ENCODE measurements around the gene PCBD1. TPM values are rescaled to one million over a fixed set of nuclear protein-coding genes. Genes with fewer than 3 reads are reported as not detected.

PCBD1 gene
- total RNA-seq, 8 experiments from 2014 or later: 49.7 to 123 (median 71.9) TPM

- in situ Hi-C loops (cut with MboI; ENCODE audit: low pct_unique_long_range_greater_than_20kb in 2 of 9, low sequenced_read_pairs in 9 of 9, unreplicated experiment in 9 of 9): loop anchor here in 4 of 9 experiments (25.0 kb wide), 2 partner anchors 271 to 371 kb away; no protein-coding TSS in a partner anchor
- Histone ChIP-seq H3K4me3 (no peak overlapping the region), H3K27ac (no peak overlapping the region), H3K4me1 (replicated peaks in 1 of 2) (peaks cover 16 to 17% of the 10 kb centered on the region in 2 donors)
- no peak for ATAC-seq (replicated peaks in 6 of 8)
- WGBS, 10 experiments: 25 to 90% (median 70%) methylated on average over 1 to 9 of the region's 9 CpGs; no CpG with 5 or more reads in 4 of the 10 experiments
Measured at GRCh38 chr10:70915806-70916205, 27.4 kb upstream of the PCBD1 start.

- no peak for ATAC-seq (replicated peaks in 6 of 8)
- no peak overlapping the region for H3K27ac ChIP-seq
- in situ Hi-C loops (cut with MboI; ENCODE audit: low pct_unique_long_range_greater_than_20kb in 2 of 9, low sequenced_read_pairs in 9 of 9, unreplicated experiment in 9 of 9): loop anchor here in 4 of 9 experiments (25.0 kb wide), 2 partner anchors 272 to 372 kb away; no protein-coding TSS in a partner anchor
- 20 to 90% methylated on average over 3 to 5 of the region's 5 CpGs; no CpG with 5 or more reads in 8 of the 10 experiments for WGBS, 10 experiments
- no peak overlapping the region for H3K4me3 ChIP-seq
- peaks cover 16 to 17% of the 10 kb centered on the region in 2 donors for H3K4me1 ChIP-seq (replicated peaks in 1 of 2)
Measured at GRCh38 chr10:70915206-70915605, 26.8 kb upstream of the PCBD1 start.

GRCh38 chr10:70914316-70914864, 26.0 kb upstream of the PCBD1 start:
- Histone ChIP-seq H3K4me1 (replicated peaks in 1 of 2) (peaks cover 14 to 16% of the 10 kb centered on the region in 2 donors), H3K27ac (no peak overlapping the region), H3K4me3 (no peak overlapping the region)
- in situ Hi-C loops (cut with MboI; ENCODE audit: low pct_unique_long_range_greater_than_20kb in 2 of 9, low sequenced_read_pairs in 9 of 9, unreplicated experiment in 9 of 9): loop anchor here in 4 of 9 experiments (25.0 kb wide), 2 partner anchors 273 to 373 kb away; no protein-coding TSS in a partner anchor
- WGBS, 10 experiments: 40 to 66% (median 58%) methylated on average over 1 to 6 of the region's 10 CpGs; no CpG with 5 or more reads in 6 of the 10 experiments
- ATAC-seq (replicated peaks in 6 of 8): no peak

GRCh38 chr10:70913893-70914240, 25.5 kb upstream of the PCBD1 start:
- in situ Hi-C loops (cut with MboI; ENCODE audit: low pct_unique_long_range_greater_than_20kb in 2 of 9, low sequenced_read_pairs in 9 of 9, unreplicated experiment in 9 of 9): loop anchor here in 4 of 9 experiments (25.0 kb wide), 2 partner anchors 273 to 373 kb away; no protein-coding TSS in a partner anchor
- Histone ChIP-seq H3K4me1 (replicated peaks in 1 of 2) (peaks cover 9 to 11% of the 10 kb centered on the region in 2 donors), H3K27ac (no peak overlapping the region), H3K4me3 (no peak overlapping the region)
- ATAC-seq (replicated peaks in 6 of 8): no peak
- WGBS, 10 experiments: 83 to 100% (median 83%) methylated on average over 1 of the region's 3 CpGs; no CpG with 5 or more reads in 7 of the 10 experiments

- WGBS, 10 experiments: 18 to 100% (median 70%) methylated on average over 1 to 5 of the region's 6 CpGs; no CpG with 5 or more reads in 3 of the 10 experiments
- Histone ChIP-seq H3K4me1 (replicated peaks in 1 of 2) (peaks cover 9 to 10% of the 10 kb centered on the region in 2 donors), H3K27ac (no peak overlapping the region), H3K4me3 (no peak overlapping the region)
- in situ Hi-C loops (cut with MboI; ENCODE audit: low pct_unique_long_range_greater_than_20kb in 2 of 9, low sequenced_read_pairs in 9 of 9, unreplicated experiment in 9 of 9): loop anchor here in 4 of 9 experiments (25.0 kb wide), 2 partner anchors 274 to 374 kb away; no protein-coding TSS in a partner anchor
- ATAC-seq (replicated peaks in 6 of 8): no peak
Measured at GRCh38 chr10:70913191-70913892, 25.0 kb upstream of the PCBD1 start.

- in situ Hi-C loops (cut with MboI; ENCODE audit: low pct_unique_long_range_greater_than_20kb in 2 of 9, low sequenced_read_pairs in 9 of 9, unreplicated experiment in 9 of 9): loop anchor here in 4 of 9 experiments (25.0 kb wide), 2 partner anchors 275 to 375 kb away; no protein-coding TSS in a partner anchor
- H3K4me3 ChIP-seq: no peak overlapping the region
- ATAC-seq (replicated peaks in 6 of 8): no peak
- H3K27ac ChIP-seq: no peak overlapping the region
- WGBS, 10 experiments: 29 to 100% (median 79%) methylated on average over 1 to 3 of the region's 5 CpGs; no CpG with 5 or more reads in 1 of the 10 experiments
- H3K4me1 ChIP-seq (replicated peaks in 1 of 2): peaks cover 12 to 14% of the 10 kb centered on the region in 2 donors
Measured at GRCh38 chr10:70912556-70912955, 24.2 kb upstream of the PCBD1 start.

- no peak for ATAC-seq (replicated peaks in 6 of 8)
- in situ Hi-C loops (cut with MboI; ENCODE audit: low pct_unique_long_range_greater_than_20kb in 2 of 9, low sequenced_read_pairs in 9 of 9, unreplicated experiment in 9 of 9): loop anchor here in 4 of 9 experiments (25.0 kb wide), 2 partner anchors 276 to 376 kb away; no protein-coding TSS in a partner anchor
- H3K4me3 ChIP-seq: no peak overlapping the region
- H3K4me1 ChIP-seq (replicated peaks in 1 of 2): peaks cover 10 to 11% of the 10 kb centered on the region in 2 donors
- 40 to 90% (median 63%) methylated on average over 1 to 3 of the region's 4 CpGs; no CpG with 5 or more reads in 3 of the 10 experiments for WGBS, 10 experiments
- no peak overlapping the region for H3K27ac ChIP-seq
Measured at GRCh38 chr10:70911386-70911785, 23.0 kb upstream of the PCBD1 start.

- WGBS, 10 experiments: 80 to 100% (median 89%) methylated on average over 1 to 11 of the region's 16 CpGs; no CpG with 5 or more reads in 5 of the 10 experiments
- Histone ChIP-seq H3K27ac (no peak overlapping the region), H3K4me1 (replicated peaks in 1 of 2) (peaks cover 10 to 11% of the 10 kb centered on the region in 2 donors), H3K4me3 (no peak overlapping the region)
- in situ Hi-C loops (cut with MboI; ENCODE audit: low pct_unique_long_range_greater_than_20kb in 2 of 9, low sequenced_read_pairs in 9 of 9, unreplicated experiment in 9 of 9): loop anchor here in 4 of 9 experiments (25.0 kb wide), 2 partner anchors 277 to 377 kb away; no protein-coding TSS in a partner anchor
- no peak for ATAC-seq (replicated peaks in 6 of 8)
Measured at GRCh38 chr10:70910486-70911341, 22.3 kb upstream of the PCBD1 start.

GRCh38 chr10:70909326-70909935, 21.1 kb upstream of the PCBD1 start:
- WGBS, 10 experiments: 45 to 100% (median 90%) methylated on average over 1 to 5 of the region's 9 CpGs; no CpG with 5 or more reads in 2 of the 10 experiments
- H3K4me3 ChIP-seq: no peak overlapping the region
- in situ Hi-C loops (cut with MboI; ENCODE audit: low pct_unique_long_range_greater_than_20kb in 2 of 9, low sequenced_read_pairs in 9 of 9, unreplicated experiment in 9 of 9): loop anchor here (10.0 to 25.0 kb wide), 3 partner anchors 278 to 378 kb away; no protein-coding TSS in a partner anchor
- peaks cover 10 to 13% of the 10 kb centered on the region in 2 donors for H3K4me1 ChIP-seq (replicated peaks in 1 of 2)
- ATAC-seq (replicated peaks in 6 of 8): no peak
- no peak overlapping the region for H3K27ac ChIP-seq

GRCh38 chr10:70908406-70909296, 20.3 kb upstream of the PCBD1 start:
- peak in 1 of 8 experiments; percentile 4 for ATAC-seq (replicated peaks in 6 of 8)
- 58 to 100% (median 83%) methylated on average over 1 to 6 of the region's 12 CpGs; no CpG with 5 or more reads in 1 of the 10 experiments for WGBS, 10 experiments
- Histone ChIP-seq H3K4me1 (replicated peaks in 1 of 2) (peaks cover 10 to 13% of the 10 kb centered on the region in 2 donors), H3K27ac (no peak overlapping the region), H3K4me3 (no peak overlapping the region)
- in situ Hi-C loops (cut with MboI; ENCODE audit: low pct_unique_long_range_greater_than_20kb in 2 of 9, low sequenced_read_pairs in 9 of 9, unreplicated experiment in 9 of 9): loop anchor here (10.0 to 25.0 kb wide), 3 partner anchors 279 to 379 kb away; no protein-coding TSS in a partner anchor

Measured in motor neuron (in vitro differentiated cells).